Hematopoietic multipotent progenitor cell (in vitro differentiated cells): ENCODE results near the gene ESR2. TPM values are rescaled to one million over a fixed set of nuclear protein-coding genes. Genes with fewer than 3 reads are reported as not detected.
"Not testable (repeated sequence)": the region's sequence is repeated elsewhere in the genome, so short reads cannot be mapped to it uniquely, and the experiment has no call there.

Source experiments
- DNase-seq, 3 donors: peaks; one replicate each; pipeline ENCODE4 v3.0.0-alpha.2; 2011 to 2015; ENCODE audit warnings: low read depth in 2 of 3, low spot score in 2 of 3
- total RNA-seq: library from RNA; depleted of rRNA; stranded (reverse); fragments of >200 nt; gene quantifications from one replicate; pipeline ENCODE4 v1.2.3, GENCODE V29; 2012

Gene ESR2
- total RNA-seq, result 2.2 TPM

DNA sequence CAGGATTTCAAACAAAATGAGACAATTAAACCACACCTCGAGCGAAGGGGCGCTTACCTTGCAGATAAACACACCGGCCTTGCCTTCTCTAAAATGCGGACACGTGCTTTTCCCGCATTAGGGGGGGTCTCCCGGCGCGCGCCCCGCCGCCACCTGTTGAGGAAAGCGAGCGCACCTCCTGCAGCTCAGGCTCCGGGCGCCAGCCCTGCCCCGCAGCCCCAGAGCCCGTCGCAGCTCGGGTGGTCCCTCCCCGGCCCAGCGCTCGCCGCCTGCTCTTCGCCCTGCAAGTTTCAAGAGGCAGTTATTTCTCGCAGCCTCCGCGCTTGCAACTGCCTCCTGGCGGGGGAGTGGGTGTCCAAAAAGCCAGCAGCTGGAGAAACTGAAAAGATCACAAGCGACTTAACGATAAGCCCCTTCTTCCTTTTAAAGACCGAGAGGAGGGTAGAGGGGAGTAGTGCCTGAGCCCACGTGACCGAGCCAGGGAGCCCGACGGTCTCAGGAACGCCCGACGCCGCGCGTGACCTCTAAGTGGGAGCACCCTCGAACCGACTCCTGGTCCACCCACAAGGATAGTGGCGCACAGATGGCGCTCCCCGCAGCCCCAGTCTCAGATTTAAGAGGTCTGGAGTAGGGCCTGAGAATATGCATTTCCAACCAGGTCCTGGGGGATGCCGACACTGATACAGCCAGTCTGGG, at the start of gene ESR2:
Gene ESR2 (minus strand): TSS at position 396 of the 696 bp plus-strand sequence. CDS start 11,386 bp downstream, outside the sequence.
- peak; percentile 13 to 77 (median 60) for DNase-seq

DNA sequence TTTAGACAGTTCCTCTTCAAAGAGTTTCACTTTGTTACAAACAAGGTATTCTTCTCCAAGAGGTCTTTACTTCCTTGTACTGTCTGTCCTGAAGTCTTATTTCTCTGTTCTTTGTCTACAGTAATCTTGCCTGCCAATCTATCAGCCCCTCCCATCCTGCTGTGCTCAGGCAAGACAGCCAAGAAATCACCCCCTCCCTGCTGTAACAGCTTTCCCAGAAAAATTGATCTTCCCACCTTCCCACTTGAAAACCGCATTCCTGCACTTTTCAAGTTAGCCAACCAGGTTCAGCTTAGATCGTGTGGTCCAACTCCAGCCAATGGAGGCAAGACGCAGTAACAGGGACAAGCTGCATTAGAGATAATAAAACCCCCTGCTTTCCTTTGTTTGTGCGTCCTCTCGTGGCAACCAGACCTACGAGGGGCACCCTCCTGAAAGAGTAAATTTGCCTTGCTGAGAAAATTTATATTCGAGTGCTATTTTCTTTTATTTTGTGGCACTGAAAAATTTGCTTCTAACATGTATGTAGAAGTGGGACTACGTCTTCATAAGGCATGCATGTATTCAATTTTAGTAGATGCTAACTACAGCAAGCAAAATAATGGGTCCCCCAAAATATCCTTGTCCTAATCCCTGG, 46.5 kb upstream of the ESR2 start:
- DNase-seq, result no peak

DNA sequence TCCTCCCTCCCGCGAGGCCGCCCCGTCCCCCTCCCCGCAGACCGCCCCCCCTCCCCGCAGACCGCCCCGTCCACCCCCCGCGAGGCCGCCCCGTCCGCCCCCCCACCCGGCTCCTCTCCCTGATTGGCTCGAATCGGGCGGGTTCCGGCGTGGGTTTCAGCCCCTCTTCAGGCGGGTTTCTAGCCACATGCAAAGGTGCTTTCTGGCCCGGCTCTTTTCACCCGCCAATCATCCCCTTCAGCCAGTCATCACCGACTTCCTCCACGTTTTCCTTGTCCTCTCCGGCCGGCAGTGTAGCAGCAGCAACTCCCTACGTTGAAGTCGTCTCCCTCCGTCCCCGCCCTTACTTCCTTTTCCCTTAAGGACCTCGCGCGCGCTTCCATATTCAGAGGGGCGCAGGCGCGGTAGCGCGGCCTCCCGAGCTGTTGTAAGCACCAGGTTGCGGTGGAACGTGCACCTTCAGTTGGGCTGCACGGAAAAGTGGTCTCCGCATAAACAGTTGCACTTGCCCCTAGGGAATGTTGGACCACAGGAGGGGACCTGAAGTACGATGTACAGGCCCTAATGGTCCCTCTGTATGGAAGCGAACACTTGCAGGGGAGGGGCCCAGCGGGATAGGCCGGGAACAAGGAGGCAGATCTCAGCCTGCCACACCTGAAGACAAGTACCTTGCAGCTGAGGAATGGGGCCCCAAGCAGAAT, 44.6 kb upstream of the ESR2 start:
- DNase-seq, result peak; percentile 56 to 97 (median 93)

DNA sequence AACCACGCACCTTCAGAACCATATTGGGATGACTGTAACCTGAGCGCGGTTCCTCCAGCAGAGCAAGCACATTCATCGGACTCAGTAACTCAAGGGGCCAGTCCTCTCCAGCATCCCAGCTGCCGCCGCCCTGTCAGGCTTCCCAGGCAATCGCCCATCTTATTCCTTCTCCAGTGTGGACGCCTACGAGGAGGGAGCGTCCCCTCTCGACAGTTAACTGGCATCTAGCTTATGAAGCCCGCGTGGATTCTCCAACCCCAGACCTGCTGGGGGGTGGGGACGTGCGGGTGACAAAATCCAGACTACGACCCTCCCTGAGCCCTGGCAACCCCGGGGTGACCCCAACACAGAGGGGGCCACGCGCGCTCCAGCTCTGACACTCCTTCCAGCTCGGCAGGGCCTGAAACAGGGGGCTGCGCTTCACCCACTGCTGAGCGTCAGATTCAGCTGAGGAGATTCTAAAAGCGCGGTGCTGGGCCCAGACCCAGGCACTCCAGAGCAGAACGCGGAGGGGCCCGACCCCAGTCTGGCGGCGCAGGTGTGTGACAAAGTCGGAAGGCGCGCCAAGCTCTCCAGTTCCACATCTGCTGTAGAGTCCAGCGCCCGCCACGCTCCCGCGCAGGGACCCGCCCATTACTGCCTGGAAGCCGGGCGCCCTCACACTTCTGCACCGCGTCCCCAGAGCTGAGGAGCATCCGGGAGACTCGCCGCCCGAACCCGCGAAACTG, 43.9 kb upstream of the ESR2 start:
- peak in 2 of 3 donors; percentile 42 to 80 for DNase-seq

DNA sequence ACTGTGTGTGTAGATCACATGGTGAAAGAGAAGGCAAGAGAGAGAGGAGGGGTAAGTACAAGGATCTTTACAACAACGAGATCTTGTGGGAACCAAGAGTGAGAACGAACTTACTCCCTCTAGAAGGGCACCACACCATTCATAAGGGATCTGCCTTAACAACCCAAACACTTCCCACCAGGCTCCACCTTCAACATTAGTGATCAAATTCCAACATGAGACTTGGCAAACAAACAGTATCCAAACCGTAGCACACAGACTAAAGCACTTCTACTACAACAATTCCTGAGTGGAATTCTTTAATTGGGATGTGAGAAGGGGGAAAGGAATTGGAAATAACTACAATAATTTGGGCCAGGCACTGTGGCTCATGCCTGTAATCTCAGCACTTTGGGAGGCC, 35.0 kb upstream of the ESR2 start:
- DNase-seq, result no peak

DNA sequence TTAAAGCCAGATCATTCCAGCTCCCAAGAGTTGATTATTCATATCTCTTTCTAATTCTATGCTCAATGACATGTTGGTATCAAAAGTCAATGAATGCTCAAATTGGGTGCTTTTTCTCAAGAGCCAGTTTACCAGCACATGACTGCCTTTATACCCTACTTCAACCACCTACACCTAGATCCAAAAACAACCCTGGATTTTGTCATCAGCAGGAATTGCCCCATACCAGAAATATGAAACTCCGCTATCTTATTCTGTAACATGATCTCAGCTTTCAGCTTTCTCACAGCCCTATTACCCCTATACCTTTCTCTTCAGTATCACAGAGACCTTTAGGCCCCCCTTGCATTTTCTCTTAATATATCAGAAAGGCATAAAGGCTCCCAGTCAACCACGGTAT, 32.3 kb upstream of the ESR2 start:
- no peak for DNase-seq

DNA sequence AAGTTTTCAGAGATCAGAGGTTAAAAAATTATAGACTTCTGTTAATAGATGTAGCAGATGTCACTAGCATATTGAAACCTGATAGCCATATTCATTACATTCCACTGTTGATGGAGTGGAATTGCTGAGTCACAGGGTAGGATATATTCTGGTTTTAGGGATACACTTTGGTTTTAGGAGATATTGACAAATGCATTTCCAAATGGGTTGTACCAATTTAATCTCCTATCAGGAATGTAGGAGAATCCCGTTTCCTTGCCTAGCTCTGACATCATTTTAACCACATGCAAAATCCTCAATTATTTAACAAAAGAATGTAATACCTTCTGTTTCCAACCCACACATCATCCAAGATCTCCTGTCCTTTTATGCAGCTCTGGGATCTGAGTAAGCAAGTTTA, 30.7 kb upstream of the ESR2 start:
- DNase-seq, result no peak

DNA sequence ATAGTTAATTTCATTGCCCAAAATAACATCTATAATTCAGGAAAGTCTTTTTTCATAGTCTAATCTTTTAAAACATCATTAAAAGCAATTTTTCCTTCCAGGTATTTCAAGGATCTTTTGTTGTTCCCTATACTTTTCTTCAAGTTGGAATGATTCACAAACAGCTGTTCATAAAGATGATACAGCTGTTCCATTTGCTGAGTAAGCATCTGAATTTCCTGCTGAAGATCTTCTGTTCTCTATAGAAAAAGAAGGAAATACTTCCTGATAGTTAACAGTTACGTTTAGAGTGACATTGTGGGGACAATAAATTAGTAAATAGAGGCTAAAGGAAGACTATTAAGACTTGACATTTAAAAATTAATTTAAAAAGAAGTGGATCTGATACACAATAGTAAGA, 30.3 kb upstream of the ESR2 start:
- DNase-seq, result no peak

DNA sequence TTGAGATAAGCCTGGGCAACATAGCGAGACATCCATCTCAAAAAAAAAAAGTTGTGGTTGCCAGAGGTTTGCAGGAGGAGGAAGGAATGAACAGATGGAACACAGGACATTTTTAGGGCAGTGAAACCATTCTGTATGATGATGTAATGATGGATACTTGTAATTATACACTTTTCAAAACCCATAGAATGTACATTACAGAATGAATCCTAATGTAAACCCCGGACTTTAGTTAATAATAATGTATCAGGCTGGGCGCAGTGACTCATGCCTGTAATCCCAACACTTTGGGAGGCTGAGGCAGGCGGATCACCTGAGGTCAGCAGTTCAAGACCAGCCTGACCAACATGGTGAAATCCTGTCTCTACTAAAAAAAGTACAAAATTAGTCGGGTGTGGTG, 26.2 kb upstream of the ESR2 start:
- DNase-seq, result not testable (repeated sequence)

DNA sequence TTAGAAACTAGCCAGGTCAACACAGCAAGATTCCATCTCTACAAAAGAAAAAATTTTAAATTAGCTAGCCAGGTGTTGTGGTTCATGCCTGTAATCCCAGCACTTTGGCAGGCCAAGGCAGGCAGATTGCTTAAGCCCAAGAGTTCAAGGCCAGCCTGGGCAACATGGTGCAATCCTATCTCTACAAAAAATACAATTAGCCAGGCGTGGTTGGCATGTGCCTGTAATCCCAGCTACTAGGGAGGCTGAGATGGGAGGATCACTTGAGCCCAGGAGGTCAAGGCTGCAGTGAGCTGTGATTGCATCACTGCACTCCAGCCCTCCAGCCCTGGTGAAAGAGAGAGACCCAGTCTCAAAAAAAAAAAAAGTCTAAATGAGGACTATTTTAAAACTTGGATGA, 24.5 kb upstream of the ESR2 start:
- not testable (repeated sequence) for DNase-seq

DNA sequence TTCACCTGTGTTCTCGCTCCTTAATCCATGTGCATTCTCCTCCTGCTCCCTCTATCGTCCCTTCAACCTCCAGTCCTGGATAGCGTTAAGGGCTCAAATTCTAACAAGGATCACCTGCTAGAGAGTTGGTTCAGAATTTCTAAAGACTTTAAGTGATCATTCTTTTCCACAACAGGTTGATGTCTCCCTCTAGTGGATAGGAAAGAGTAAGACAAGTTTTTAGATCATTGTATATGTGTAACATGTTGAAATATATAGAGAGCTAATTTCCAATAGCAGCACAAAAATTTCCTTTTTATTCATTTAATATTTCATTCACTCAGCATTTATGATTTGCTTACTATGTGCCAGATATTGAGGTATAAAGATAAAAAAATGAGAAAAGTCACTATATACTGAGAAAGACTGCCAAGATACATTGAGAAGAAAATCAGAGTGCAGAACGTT, 9.3 kb upstream of the ESR2 start:
- DNase-seq, result peak; percentile 11 to 82 (median 34)

DNA sequence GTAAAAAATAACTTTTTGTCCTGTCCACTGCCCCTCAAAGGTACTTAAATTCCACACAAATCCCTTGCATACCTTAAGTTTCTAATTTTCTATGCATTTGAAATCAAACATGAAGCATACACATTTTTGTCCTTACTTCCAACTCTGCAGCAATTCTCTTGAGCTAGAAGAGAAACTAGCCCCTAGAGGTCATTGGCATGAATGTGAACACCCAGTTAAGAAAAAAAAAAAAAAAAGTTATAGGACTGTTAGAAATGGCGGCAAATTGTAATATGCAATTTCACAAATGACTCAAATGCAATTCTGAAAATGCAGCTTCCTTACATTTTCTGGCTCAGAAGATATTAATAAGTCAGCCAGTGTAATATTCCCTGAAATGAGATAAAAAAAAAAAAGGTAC, 4.6 kb upstream of the ESR2 start:
- DNase-seq, result peak in 1 of 3 donors; percentile 34

DNA sequence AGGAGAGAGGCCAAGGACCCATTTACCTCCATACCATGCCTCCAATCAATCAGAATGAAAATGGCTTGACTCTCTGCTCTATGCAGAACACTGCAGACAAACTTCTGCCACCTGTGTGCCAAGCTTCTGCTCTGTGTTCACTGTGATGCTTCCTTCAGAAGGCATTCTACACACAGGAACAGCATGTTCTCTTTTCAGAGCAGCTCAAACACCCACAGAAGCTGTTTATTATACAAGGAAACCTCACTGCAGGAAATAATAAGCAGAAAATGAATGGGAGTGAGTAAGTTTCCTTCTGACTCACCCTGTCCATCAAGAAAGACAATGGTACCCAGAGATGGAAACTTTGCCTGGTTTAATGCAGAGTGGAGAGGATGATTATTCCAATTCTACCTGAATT, 2.4 kb upstream of the ESR2 start:
- DNase-seq, result peak in 2 of 3 donors; percentile 18 to 27

DNA sequence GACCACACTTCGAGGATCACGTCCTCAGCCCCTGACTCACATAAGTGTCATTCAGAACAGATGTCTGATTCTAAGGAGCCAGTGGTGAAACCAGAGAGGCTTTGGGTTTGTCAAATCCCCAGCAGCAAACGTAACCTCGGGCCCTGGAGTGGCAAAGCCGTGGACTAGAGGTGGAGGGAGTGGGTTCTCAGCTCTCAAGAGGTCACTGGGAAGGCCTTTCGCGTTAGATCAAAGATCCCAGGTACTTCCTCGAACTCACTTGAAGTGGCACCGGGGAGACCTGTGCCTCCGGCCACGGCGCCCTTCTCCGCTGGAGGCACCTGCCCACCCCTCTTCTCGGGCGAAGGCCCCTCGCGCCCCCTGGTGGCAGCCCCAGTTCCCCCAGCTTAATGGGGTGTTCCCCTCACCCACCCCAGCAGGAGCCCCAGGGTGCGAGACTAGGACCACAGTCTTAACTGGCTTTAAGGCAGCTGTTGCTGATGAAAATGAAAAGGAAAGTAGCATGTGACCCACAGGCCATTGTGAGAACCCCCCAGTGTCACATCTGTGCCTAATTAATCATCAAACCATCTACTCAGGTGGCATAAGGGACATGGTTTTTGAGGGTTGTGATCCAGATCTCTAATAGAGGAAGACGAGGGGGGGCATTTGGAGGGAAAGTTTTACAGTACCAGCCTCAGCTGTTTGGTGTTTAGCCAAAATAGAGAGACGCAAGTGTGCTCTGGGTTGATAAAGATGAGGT, 672 bp upstream of the ESR2 start:
- DNase-seq, result peak; percentile 41 to 90 (median 82)

DNA sequence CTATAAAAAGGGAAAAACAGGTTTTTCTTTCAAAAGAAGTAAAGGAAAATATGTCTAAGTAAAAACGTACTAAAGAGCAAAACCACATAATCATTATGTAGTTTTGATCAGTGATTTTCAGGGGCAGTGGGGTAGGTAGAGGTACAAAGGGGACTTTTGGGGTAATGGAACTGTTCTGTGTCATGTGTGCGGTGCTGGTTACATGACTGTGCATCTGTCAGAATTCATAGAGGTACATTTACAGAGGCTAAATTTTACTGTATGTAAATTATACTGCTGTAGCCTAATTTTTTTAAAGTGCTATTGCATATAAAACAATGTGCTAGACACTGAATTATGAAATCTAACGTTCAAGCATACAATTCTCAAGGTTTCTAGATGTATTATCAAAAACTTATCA, 2.0 kb downstream of the ESR2 start:
- DNase-seq, result no peak

DNA sequence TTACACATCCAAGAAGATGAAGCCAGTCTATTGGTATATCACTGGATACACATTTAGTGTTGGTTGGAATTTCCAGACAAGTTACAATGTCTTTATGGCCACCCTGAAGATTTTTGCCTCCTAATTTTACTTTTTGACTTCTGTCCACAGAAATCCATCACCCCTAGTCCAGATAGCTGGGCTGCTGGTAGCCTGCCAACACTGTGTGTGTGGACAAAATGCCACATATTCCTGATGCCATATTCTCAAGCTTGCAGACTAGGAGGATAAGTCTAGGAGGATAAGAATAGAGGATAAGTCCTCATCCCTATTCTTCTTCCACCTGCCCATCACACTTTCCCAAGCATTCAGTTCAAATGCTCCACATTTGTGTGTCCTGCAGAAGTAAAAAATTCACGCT, 4.6 kb downstream of the ESR2 start:
- no peak for DNase-seq

DNA sequence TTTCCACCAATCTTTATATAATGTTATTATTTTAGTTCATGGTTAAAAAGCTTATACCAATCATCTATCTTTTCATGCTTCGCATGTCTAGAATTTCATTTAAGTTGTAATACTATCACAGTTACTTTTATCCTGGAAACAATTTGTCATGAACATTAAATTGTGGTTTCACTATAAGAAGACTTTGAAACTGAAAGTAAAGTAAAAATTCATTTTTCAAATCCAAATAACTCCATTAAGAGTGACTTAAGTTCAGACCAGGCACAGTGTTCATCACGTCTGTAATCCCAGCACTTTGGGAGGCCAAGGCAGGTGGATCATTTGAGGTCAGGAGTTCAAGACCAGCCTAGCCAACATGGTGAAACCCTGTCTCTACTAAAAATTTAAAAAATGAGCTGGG, 12.4 kb downstream of the ESR2 start:
- peak in 1 of 3 donors; percentile 32 for DNase-seq

DNA sequence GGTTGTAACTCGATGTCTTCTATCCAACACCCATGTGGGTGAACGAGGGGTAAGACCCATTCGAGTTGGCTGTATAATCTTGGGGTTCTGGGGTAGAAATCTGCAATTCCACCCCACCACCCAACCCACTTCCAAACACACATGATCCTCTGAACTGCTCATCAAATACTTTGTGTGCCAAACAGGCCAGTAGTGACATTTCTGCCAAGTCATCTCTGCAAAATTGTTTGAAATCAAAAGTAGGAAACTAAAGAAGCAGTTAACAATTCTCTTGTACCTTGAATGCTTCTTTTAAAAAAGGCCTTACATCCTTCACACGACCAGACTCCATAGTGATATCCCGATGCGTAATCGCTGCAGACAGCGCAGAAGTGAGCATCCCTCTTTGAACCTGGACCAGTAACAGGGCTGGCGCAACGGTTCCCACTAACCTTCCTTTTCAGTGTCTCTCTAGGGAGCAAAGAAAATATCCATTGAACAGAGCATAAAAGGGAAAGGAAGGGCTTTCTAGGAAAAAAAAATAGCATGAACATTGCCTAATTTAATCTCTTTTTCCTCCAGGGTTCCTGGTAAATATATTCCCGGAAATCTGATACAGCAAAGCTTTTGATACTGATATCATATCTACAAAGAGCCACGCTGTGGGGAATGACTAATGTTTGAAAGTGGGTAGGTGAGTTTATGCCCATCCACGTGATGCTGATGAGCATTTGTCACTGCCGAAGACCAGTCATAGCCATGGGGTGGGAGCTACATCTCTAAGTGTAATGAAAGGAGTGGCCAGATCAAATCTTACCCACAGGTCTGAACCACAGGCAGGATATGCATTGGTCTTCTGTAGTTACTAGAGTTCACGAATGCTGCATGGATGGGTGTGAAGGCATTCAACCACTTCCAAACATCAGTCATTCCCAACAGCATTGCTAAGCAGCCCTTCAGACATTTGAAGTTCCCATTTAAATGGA, 14.2 kb downstream of the ESR2 start:
- peak in 2 of 3 donors; percentile 52 to 65 for DNase-seq

DNA sequence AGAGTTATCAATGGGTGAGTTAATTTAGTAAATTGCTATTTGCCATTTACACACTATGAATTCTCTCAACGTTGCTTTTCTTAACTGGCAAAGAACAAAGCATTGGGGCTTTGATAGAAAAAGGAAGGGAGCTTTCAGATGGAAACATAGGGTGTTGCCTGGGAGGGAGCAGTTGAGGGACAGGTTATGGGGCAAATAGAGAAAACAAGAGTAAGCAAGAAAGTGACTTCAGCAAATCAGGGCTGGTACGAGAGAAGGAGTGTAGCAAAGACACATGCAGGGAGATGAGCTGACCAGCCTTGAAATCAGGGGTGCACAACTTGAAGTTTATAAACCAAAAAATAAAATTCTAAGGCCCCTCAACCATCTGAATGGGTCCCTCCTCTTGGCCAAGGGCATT, 15.7 kb downstream of the ESR2 start:
- no peak for DNase-seq
